AG20443 (cell line): ENCODE measurements around the gene TIMM10.

Experiments
- DNase-seq: peaks from one replicate; pipeline ENCODE4 v3.0.0; 2012; ENCODE audit warnings: low spot score, mixed read lengths

TIMM10 gene

GRCh38 chr11:57502376-57502775, 28.2 kb downstream of the TIMM10 start:
- no peak for DNase-seq

GRCh38 chr11:57501953-57502352, 28.6 kb downstream of the TIMM10 start:
- no peak for DNase-seq

GRCh38 chr11:57500926-57501325, 29.6 kb downstream of the TIMM10 start:
- DNase-seq: no peak

- no peak for DNase-seq
Observed at GRCh38 chr11:57500515-57500914, 30.0 kb downstream of the TIMM10 start.

GRCh38 chr11:57499983-57500461, 30.5 kb downstream of the TIMM10 start:
- DNase-seq: peak; percentile 36

GRCh38 chr11:57499413-57499982, 31.1 kb downstream of the TIMM10 start:
- peak; percentile 100 for DNase-seq

GRCh38 chr11:57498540-57498939, 32.0 kb downstream of the TIMM10 start:
- no peak for DNase-seq

- no peak for DNase-seq
Observed at GRCh38 chr11:57497303-57498247, 33.0 kb downstream of the TIMM10 start.

- no peak for DNase-seq
Observed at GRCh38 chr11:57496109-57496820, 34.3 kb downstream of the TIMM10 start.

GRCh38 chr11:57493507-57494503, 36.7 kb downstream of the TIMM10 start:
- DNase-seq: no peak

GRCh38 chr11:57491371-57492061, 39.0 kb downstream of the TIMM10 start:
- DNase-seq: peak; percentile 53

GRCh38 chr11:57490456-57491248, 39.9 kb downstream of the TIMM10 start:
- DNase-seq: no peak

GRCh38 chr11:57487920-57488659, 42.5 kb downstream of the TIMM10 start:
- no peak for DNase-seq

- DNase-seq: no peak
Observed at GRCh38 chr11:57487021-57487778, 43.4 kb downstream of the TIMM10 start.

- DNase-seq: no peak
Observed at GRCh38 chr11:57485217-57485990, 45.1 kb downstream of the TIMM10 start.

- DNase-seq: no peak
Observed at GRCh38 chr11:57484141-57484710, 46.3 kb downstream of the TIMM10 start.

- DNase-seq: no peak
Observed at GRCh38 chr11:57483562-57483918, 47.0 kb downstream of the TIMM10 start.
